GM12875 (cell line): ENCODE results near the gene ASAP3.

Source experiments
- H3K4me3 ChIP-seq: one replicate; pipeline ENCODE4 v1.5.1; 2011; ENCODE audit warnings: low read depth, low read length, control low read depth
- TF ChIP-seq, protein P1 (sequence below): IDR thresholded peaks from 2 replicates; pipeline ENCODE4 v1.5.1; 2011; ENCODE audit warnings: low read depth, mild to moderate bottlenecking, control low read depth, inconsistent platforms, low read length, moderate library complexity, borderline replicate concordance; ENCODE audit not compliant: insufficient read depth

The ASAP3 gene

DNA sequence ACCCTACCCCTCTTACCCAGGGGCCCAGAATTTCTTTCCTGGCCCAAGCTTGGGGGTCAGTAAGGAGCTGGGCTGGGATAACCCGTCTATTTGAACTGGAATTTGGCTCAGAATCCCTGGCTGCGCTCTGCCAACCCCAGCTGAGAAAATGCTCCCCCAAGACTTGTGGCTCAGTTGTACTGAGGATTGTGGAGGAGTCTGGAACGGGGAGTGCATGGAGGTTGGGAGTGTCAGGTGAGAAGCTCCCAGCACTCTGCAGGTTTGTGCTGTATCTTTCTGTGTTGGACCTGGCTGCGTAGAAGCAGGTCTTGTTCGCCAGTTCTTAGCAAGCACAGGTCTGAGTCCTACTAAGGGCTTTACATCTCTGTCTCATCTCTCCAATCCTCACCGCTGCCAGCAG, 61.0 kb downstream of the ASAP3 start:
- TF ChIP-seq, protein P1, sequence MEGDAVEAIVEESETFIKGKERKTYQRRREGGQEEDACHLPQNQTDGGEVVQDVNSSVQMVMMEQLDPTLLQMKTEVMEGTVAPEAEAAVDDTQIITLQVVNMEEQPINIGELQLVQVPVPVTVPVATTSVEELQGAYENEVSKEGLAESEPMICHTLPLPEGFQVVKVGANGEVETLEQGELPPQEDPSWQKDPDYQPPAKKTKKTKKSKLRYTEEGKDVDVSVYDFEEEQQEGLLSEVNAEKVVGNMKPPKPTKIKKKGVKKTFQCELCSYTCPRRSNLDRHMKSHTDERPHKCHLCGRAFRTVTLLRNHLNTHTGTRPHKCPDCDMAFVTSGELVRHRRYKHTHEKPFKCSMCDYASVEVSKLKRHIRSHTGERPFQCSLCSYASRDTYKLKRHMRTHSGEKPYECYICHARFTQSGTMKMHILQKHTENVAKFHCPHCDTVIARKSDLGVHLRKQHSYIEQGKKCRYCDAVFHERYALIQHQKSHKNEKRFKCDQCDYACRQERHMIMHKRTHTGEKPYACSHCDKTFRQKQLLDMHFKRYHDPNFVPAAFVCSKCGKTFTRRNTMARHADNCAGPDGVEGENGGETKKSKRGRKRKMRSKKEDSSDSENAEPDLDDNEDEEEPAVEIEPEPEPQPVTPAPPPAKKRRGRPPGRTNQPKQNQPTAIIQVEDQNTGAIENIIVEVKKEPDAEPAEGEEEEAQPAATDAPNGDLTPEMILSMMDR = no peak
- no peak overlapping the region for H3K4me3 ChIP-seq

DNA sequence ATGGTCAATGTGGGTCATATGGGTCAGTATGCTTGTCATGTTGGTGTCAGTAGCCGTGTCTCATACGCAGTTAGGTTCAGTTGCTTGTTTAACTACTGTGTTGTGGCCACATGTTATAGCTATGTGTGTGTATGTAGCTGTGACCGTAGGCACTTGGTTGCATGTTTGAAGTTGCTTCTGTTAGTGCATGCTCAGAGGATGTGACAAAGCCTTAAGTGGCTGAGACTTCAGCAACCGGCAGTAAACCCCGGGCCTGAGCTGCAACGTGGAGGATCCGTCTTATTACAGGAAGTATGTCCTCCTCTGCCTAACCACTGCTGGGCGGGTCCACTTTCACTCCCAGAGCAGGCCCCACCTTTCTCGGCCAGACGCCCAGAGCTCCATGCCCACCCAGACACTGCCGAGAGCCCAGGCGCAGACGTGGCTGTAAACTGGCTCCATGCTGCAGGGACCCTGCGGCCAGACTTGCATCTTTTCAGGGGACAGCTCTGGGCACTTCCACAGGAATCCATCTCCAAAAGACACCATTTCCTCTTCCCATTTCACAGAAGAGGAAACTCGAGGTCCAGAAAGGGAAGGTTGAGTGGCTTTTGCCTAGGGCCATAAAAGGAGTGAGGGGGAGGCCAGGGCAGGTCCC, 61.6 kb downstream of the ASAP3 start:
- TF ChIP-seq, protein P1 = no peak
- H3K4me3 ChIP-seq = no peak overlapping the region

DNA sequence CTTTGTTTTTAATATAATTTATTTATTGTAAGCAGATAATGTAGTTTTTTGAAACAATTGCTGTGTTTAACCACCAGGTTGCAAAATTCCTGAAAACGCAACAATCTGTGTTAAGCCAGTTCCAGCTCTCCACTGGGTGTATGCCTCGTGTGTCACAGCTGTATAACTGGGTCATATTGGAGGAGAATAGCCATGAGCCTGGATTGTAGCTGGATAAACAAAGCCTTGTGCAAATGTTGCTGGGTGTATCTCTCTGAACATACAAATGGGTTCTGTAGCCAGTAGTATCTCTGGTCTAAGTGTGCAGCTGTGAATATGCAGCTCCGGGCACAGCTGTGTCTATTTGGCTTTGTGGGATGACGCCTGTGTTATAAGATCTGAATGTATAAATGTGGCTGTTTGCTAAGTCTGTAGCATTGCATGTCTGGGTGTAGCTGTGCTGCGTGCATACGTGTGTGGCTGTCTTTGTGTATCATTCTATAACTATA, 62.2 kb downstream of the ASAP3 start:
- H3K4me3 ChIP-seq = no peak overlapping the region
- TF ChIP-seq, protein P1 = no peak

DNA sequence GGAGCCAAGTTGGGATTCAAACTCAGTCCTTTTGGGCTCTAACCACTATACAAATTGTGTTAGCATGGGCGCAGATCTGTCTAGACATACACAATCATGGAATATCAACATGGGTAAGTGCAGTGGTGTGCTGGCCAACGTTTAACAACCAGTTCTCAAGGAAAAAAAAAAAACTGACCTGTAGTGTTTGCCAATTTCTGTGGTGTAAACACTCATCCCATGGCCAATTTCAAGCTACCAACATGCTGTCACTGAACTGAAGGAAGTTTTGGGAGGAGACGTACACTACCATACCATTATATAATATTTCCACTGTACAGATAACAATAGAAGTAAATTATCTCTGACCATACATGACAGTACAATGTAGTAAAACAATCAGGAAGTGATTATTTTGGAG, 62.6 kb downstream of the ASAP3 start:
- H3K4me3 ChIP-seq = no peak overlapping the region
- TF ChIP-seq, protein P1 = no peak

DNA sequence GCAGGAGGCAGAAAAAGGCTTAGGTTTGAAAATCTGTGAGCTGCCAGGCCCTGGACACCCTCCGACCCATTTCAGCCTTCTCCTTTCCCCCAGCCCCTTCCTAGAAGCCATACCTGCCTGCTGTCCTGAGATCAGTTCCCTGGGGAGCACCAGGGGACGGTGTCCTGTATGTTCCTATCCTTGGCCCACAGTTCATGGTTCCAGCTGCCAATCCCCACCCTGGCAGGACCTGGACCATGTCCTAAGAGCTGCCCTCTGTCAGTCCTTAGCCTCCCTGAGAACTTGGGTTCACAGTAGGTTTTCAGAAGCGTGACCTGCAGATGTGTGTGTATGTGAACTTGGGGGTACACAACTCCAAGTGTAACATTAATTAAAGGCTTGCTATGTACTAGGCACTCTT, 63.2 kb downstream of the ASAP3 start:
- no peak overlapping the region for H3K4me3 ChIP-seq
- TF ChIP-seq, protein P1 = no peak

DNA sequence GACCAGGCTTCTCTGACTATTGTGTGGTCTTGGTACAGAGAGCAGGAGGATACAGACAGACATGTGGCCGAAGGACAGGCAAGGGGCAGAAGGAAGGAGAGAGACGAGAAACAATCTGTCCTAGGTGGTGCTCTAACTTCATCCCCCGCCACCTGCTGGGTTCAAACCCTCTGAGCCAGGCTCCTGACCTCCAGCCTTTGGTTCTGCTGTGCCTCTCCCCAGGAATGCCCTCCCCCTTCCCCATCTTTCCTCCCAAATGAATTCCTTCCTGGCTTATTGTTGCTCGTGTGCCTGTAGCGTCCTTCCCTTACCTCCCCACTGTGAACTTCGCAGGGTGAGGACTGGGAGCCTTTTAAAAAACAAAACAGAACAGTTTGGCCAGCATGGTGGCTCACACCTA, 64.8 kb downstream of the ASAP3 start:
- H3K4me3 ChIP-seq = no peak overlapping the region
- TF ChIP-seq, protein P1 = no peak

DNA sequence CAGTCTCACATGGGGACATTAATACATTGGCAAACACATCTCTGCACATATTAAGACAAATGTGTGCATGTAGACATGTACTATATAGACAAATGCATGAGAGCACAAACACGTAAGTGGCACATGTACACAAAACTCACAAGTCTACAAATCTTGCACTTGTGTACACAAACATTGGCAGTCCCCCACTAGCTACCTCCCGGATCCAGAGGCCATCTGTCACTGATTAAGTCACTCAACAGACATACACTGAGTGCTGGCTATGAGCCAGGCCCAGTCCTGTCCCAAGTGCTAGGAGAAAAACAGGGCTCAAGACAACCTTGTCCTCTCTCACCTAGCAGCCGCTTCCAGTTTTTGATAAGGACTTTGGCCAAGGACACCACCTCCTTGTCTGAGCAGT, 66.4 kb downstream of the ASAP3 start:
- no peak overlapping the region for H3K4me3 ChIP-seq
- TF ChIP-seq, protein P1 = no peak
